GM12878 (cell line): ENCODE results near the gene REEP6. TPM values are rescaled to one million over a fixed set of nuclear protein-coding genes. Genes with fewer than 3 reads are reported as not detected.

Source experiments
- ATAC-seq: fragments of 200-7000 bp; cut with Tn5 transposase; 3 replicates; pipeline ENCODE4 v1.9.1; 2020; ENCODE audit warnings: mild to moderate bottlenecking, moderate library complexity
- BruUV-seq: library from RNA; stranded (reverse); fragments of 400-500 nt; replicated peaks from 2 replicates; lab custom pipeline; 2021; lab: Mats Ljungman, UMichigan
- CTCF ChIA-PET: fragments of 300-600 bp; sonication (Branson Sonifier 250); formaldehyde crosslinking; extraction: SDS; loops from one replicate; lab custom pipeline; 2021; ENCODE audit warnings: inconsistent platforms; lab: Yijun Ruan, JAX
- POLR2A ChIA-PET: fragments of 350-600 bp; formaldehyde crosslinking; extraction: SDS; loops from one replicate; lab custom pipeline; 2021; ENCODE audit warnings: inconsistent platforms; lab: Charles Lee
- RAD21 ChIA-PET: fragments of 300-600 bp; sonication (Branson Sonifier 250); formaldehyde crosslinking; loops from one replicate; lab custom pipeline; 2023; ENCODE audit warnings: antibody characterized with exemption; ENCODE audit not compliant: unreplicated experiment; lab: Charles Lee
- SMC1A ChIA-PET: fragments of 300-600 bp; sonication (Branson Sonifier 250); formaldehyde crosslinking; loops from one replicate; lab custom pipeline; 2023; ENCODE audit not compliant: unreplicated experiment, uncharacterized antibody; lab: Charles Lee
- DNase-seq: peaks from one replicate; pipeline ENCODE4 v3.0.0-alpha.2; 2011; ENCODE audit warnings: low read depth, low spot score
- FAIRE-seq: peaks from 3 replicates; lab custom pipeline; 2011; peaks lifted over from hg19 to GRCh38; lab: Jason Lieb, UNC
- H2AFZ ChIP-seq: 2 replicates; pipeline ENCODE4 v1.6.0; 2011; ENCODE audit warnings: low read depth, low read length, control low read depth; ENCODE audit not compliant: control insufficient read depth
- H3K27ac ChIP-seq: 2 replicates; pipeline ENCODE4 v1.5.1; 2011; ENCODE audit warnings: control low read depth; ENCODE audit not compliant: control insufficient read depth, insufficient read depth
- H3K27me3 ChIP-seq, 2 experiments: replicated peaks in 1 of 2; 2 replicates each; pipeline versions ENCODE4 v1.6.0 to v1.6.1; 2011; ENCODE audit warnings: low read length in 1 of 2; ENCODE audit not compliant: control insufficient read depth in 2 of 2, insufficient read depth in 2 of 2
- H3K36me3 ChIP-seq, 2 experiments: 2 replicates each; pipeline ENCODE4 v1.5.1; 2011; ENCODE audit warnings: low read length in 1 of 2; ENCODE audit not compliant: control insufficient read depth in 2 of 2, insufficient read depth in 2 of 2
- H3K4me1 ChIP-seq: 2 replicates; pipeline ENCODE4 v1.6.1; 2011; ENCODE audit warnings: mild to moderate bottlenecking, low read length, moderate library complexity, mixed read lengths; ENCODE audit not compliant: control insufficient read depth, insufficient read depth
- H3K4me2 ChIP-seq: 2 replicates; pipeline ENCODE4 v1.6.0; 2011; ENCODE audit warnings: control low read depth; ENCODE audit not compliant: control insufficient read depth, insufficient read depth
- H3K4me3 ChIP-seq: fragments of 200-600 bp; sonication (generic); 2 replicates; pipeline ENCODE4 v1.5.1; 2016
- H3K79me2 ChIP-seq: 2 replicates; pipeline ENCODE4 v1.6.0; 2011; ENCODE audit warnings: low read length; ENCODE audit not compliant: control insufficient read depth, insufficient read depth
- H3K9ac ChIP-seq: 2 replicates; pipeline ENCODE4 v1.8.0; 2011; ENCODE audit warnings: low read length, control low read depth, mixed read lengths; ENCODE audit not compliant: control insufficient read depth, insufficient read depth
- H3K9me3 ChIP-seq: replicated peaks from 3 replicates; pipeline ENCODE4 v1.5.1; 2011; ENCODE audit warnings: mild to moderate bottlenecking, low read length; ENCODE audit not compliant: control insufficient read depth, insufficient read depth
- H4K20me1 ChIP-seq: 2 replicates; pipeline ENCODE4 v1.6.0; 2011; ENCODE audit not compliant: control insufficient read depth, insufficient read depth
- E4F1 ChIP-seq: fragments of 450-650 bp; IDR thresholded peaks from 2 replicates; pipeline ENCODE4 v1.6.1; 2018; ENCODE audit warnings: borderline replicate concordance, mild to moderate bottlenecking; ENCODE audit not compliant: partially characterized antibody
- GATAD2B ChIP-seq: fragments of 450-650 bp; conservative IDR thresholded peaks from 2 replicates; pipeline ENCODE4 v1.6.1; 2017; ENCODE audit warnings: low read depth, mild to moderate bottlenecking, moderate library complexity
- HDAC6 ChIP-seq: fragments of 200-600 bp; sonication (generic); IDR thresholded peaks from one replicate; pipeline ENCODE4 v1.8.0; 2017; ENCODE audit warnings: antibody characterized with exemption; ENCODE audit not compliant: unreplicated experiment
- MTA3 ChIP-seq: IDR thresholded peaks from 2 replicates; pipeline ENCODE4 v1.6.1; 2012; ENCODE audit warnings: low read length, inconsistent platforms, borderline replicate concordance
- MYB ChIP-seq: fragments of 150-350 bp; IDR thresholded peaks from 2 replicates; pipeline ENCODE4 v1.6.1; 2014; ENCODE audit warnings: mild to moderate bottlenecking, low read depth, low read length, borderline replicate concordance
- TARDBP ChIP-seq: IDR thresholded peaks from 2 replicates; pipeline ENCODE4 v1.6.1; 2016; ENCODE audit warnings: borderline replicate concordance
- WGBS: methylation state at CpG from one replicate; pipeline ENCODE4 v1.1.6; 2016; ENCODE audit warnings: low lambda C conversion rate; ENCODE audit not compliant: insufficient replicate concordance, insufficient coverage; ENCODE audit errors: missing lambda C conversion rate; 5-methylcytosine and 5-hydroxymethylcytosine counted together
- in situ Hi-C: fragments of 300-500 bp; cut with MboI; formaldehyde crosslinking; loops from 9 replicates; pipeline ENCODE4 v1.14.3; 2018; ENCODE audit warnings: mixed read lengths
- intact Hi-C: fragments of 100-400 bp; cut with micrococcal nuclease; formaldehyde crosslinking; loops from one replicate; pipeline ENCODE4 v1.14.2; 2022; ENCODE audit not compliant: unreplicated experiment
- polyA plus RNA-seq, 11 experiments: library from polyadenylated mRNA; depleted of rRNA in 4 of 11; unstranded in 6 of 11; stranded (reverse) in 5 of 11; fragments of >200 nt; fragmentation: Nextera tagmentation in 4 of 11; fragmentation: Illumina TruSeq in 1 of 11; extraction: Ambion mirVana in 4 of 11; extraction: Trizol in 1 of 11; gene quantifications; 1 replicate in 1 of 11; 2 replicates in 10 of 11; pipeline versions ENCODE4 v1.2.1 to v1.2.3, GENCODE V29; 2011 to 2016; ENCODE audit warnings: inconsistent platforms in 2 of 11, missing spikeins in 2 of 11, low read depth in 1 of 11
- total RNA-seq, 4 experiments: library from RNA; depleted of rRNA in 3 of 4; stranded (reverse); fragments of >200 nt in 3 of 4; fragmentation: Illumina TruSeq in 1 of 4; extraction: Trizol in 1 of 4; gene quantifications; 2 replicates each; pipeline versions ENCODE4 v1.2.1 to v1.2.3, GENCODE V29; 2013 to 2021

The REEP6 gene
- total and polyA plus RNA-seq, 10 of the 15 experiments (the other 5 are each of a cell fraction or from before 2014, with no cell fraction given): 0.06 to 1.1 (median 0.39) TPM; not detected in 2

- H3K9me3 ChIP-seq: no peaks in the 10 kb centered on the region
- BruUV-seq: no TSS peak
- H4K20me1 ChIP-seq: no peaks in the 10 kb centered on the region
- no peaks in the 10 kb centered on the region for H3K4me1 ChIP-seq
- no peak for DNase-seq
- no peaks in the 10 kb centered on the region for H3K36me3 ChIP-seq
- ChIA-PET SMC1A (no interaction called here), RAD21 (no interaction called here), CTCF (no interaction called here), POLR2A (no interaction called here)
- no peak overlapping the region for H3K9ac ChIP-seq
- no peak for FAIRE-seq
- no peak overlapping the region for H3K4me3 ChIP-seq
- H3K4me2 ChIP-seq: no peak overlapping the region
- peaks cover 0 to 2% of the 10 kb centered on the region in 2 experiments; a peak in 3 of 4 replicates for H3K27me3 ChIP-seq
- WGBS: 51% methylated on average over 24 of the region's 49 CpGs
- in situ Hi-C loops: no loop called here
- no peak overlapping the region for H2AFZ ChIP-seq
- no peak overlapping the region for H3K27ac ChIP-seq
- TF ChIP-seq HDAC6 (peak; percentile 30), MYB (no peak)
- intact Hi-C loops: no loop called here
- H3K79me2 ChIP-seq: no peaks in the 10 kb centered on the region
- no peak for ATAC-seq
Observed at GRCh38 chr19:1524287-1524971, 33.4 kb downstream of the REEP6 start.

GRCh38 chr19:1524972-1525325 lies 34.0 kb downstream of the REEP6 start:
- WGBS: 72% methylated on average over 15 of the region's 17 CpGs
- TF ChIP-seq MTA3: no peak
- no peak for TF ChIP-seq GATAD2B
- TF ChIP-seq E4F1: no peak
- no peak for TF ChIP-seq TARDBP
- POLR2A ChIA-PET: no interaction called here
- Histone ChIP-seq H3K27ac (no peak overlapping the region), H3K9ac (no peak overlapping the region), H4K20me1 (no peaks in the 10 kb centered on the region), H3K4me3 (no peak overlapping the region), H3K36me3 (no peaks in the 10 kb centered on the region), H3K79me2 (no peaks in the 10 kb centered on the region), H2AFZ (no peak overlapping the region), H3K27me3 (peaks cover 0 to 2% of the 10 kb centered on the region in 2 experiments; a peak in 3 of 4 replicates), H3K4me1 (no peaks in the 10 kb centered on the region), H3K4me2 (no peak overlapping the region), H3K9me3 (no peaks in the 10 kb centered on the region)
- intact Hi-C loops (no loop called here), in situ Hi-C loops (no loop called here)
- SMC1A ChIA-PET: no interaction called here
- CTCF ChIA-PET: no interaction called here
- DNase-seq (no peak), ATAC-seq (no peak), FAIRE-seq (no peak)
- RAD21 ChIA-PET: no interaction called here
- BruUV-seq: no TSS peak
